ENCODE results near the gene RAMACL.

DNA sequence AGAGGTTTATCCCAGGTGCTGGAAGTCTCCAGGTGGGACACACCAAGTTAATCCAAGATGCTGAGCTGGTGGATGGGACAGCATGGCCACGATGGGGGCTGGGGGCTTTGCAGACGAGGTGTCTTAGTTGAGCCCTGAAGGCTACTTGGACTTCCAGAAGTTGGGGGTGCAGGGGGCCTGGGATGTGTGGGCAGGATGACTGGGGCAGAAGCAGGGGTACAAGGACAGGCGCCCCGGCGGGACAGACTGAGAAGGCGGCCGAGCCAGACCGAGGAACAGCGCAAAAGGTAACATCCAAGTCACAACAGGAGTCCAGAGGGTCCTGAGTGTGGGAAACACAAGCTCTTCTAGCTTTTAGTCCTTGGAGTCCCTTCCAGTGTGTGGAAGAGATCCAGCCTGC, 23.8 kb downstream of the RAMACL start:
- TF ChIP-seq CTCF (conservative IDR thresholded peaks at IDR 0.05) = no peak
- TF ChIP-seq ZFX (IDR thresholded peaks at IDR 0.05) = no peak

All from C4-2B (cell line).